Chondrocyte (in vitro differentiated cells): Measurements from ENCODE around the gene ADM2. TPM values are rescaled to one million over a fixed set of nuclear protein-coding genes. Genes with fewer than 3 reads are reported as not detected.

Source experiments
- DNase-seq: peaks from one replicate; pipeline ENCODE4 v3.0.0; 2021; ENCODE audit warnings: mixed read lengths, low spot score
- H3K27ac Mint-ChIP-seq: one replicate; pipeline ENCODE4 v1.8.0; 2021; ENCODE audit warnings: mild to moderate bottlenecking, moderate library complexity, mixed read lengths; ENCODE audit not compliant: unreplicated experiment
- H3K27me3 Mint-ChIP-seq: 2 replicates; pipeline ENCODE4 v1.8.0; 2021; ENCODE audit warnings: low read depth, mixed read lengths
- H3K36me3 Mint-ChIP-seq: 2 replicates; pipeline ENCODE4 v1.8.0; 2021; ENCODE audit warnings: low read depth, mixed read lengths
- H3K4me1 Mint-ChIP-seq: 2 replicates; pipeline ENCODE4 v1.8.0; 2021; ENCODE audit warnings: low read depth, mild to moderate bottlenecking, mixed read lengths
- H3K4me3 Mint-ChIP-seq: one replicate; pipeline ENCODE4 v1.8.0; 2021; ENCODE audit warnings: mild to moderate bottlenecking, moderate library complexity, mixed read lengths; ENCODE audit not compliant: unreplicated experiment
- H3K9me3 Mint-ChIP-seq: 2 replicates; pipeline ENCODE4 v1.8.0; 2021; ENCODE audit warnings: low read depth, mixed read lengths
- CTCF ChIP-seq: fragments of 200-600 bp; sonication (generic); IDR thresholded peaks from 2 replicates; pipeline ENCODE4 v1.5.0; 2021; ENCODE audit warnings: antibody characterized with exemption, mild to moderate bottlenecking, moderate library complexity
- total RNA-seq: library from RNA; stranded (reverse); gene quantifications from 3 replicates; pipeline ENCODE4 v1.2.1, GENCODE V29; 2021

Gene ADM2
- total RNA-seq, 1 donor from 2014 or later = 46.5 TPM

GRCh38 chr22:50439314-50439870 is 42.0 kb upstream of the ADM2 start:
- no peak overlapping the region for H3K4me3 Mint-ChIP-seq
- peaks cover 6% of the 10 kb centered on the region for H3K36me3 Mint-ChIP-seq
- no peak for TF ChIP-seq CTCF
- peaks cover 2% of the 10 kb centered on the region for H3K4me1 Mint-ChIP-seq
- no peak overlapping the region for H3K27ac Mint-ChIP-seq
- no peaks in the 10 kb centered on the region for H3K9me3 Mint-ChIP-seq
- peak; percentile 90 for DNase-seq
- H3K27me3 Mint-ChIP-seq = no peaks in the 10 kb centered on the region

- no peak for TF ChIP-seq CTCF
- DNase-seq = peak; percentile 77
- H3K27me3 Mint-ChIP-seq = no peaks in the 10 kb centered on the region
- no peak overlapping the region for H3K4me3 Mint-ChIP-seq
- H3K27ac Mint-ChIP-seq = no peak overlapping the region
- H3K9me3 Mint-ChIP-seq = no peaks in the 10 kb centered on the region
- peaks cover 6% of the 10 kb centered on the region for H3K36me3 Mint-ChIP-seq
- peaks cover 7% of the 10 kb centered on the region for H3K4me1 Mint-ChIP-seq
These were observed 41.4 kb upstream of the ADM2 start for GRCh38 chr22:50439871-50440331.

- Mint-ChIP-seq H3K9me3 (no peaks in the 10 kb centered on the region), H3K27me3 (no peaks in the 10 kb centered on the region), H3K4me3 (no peak overlapping the region), H3K27ac (no peak overlapping the region), H3K4me1 (peaks cover 15% of the 10 kb centered on the region), H3K36me3 (peaks cover 3% of the 10 kb centered on the region)
- DNase-seq = no peak
- no peak for TF ChIP-seq CTCF
These were observed 40.6 kb upstream of the ADM2 start for GRCh38 chr22:50440544-50441249.

- no peaks in the 10 kb centered on the region for H3K9me3 Mint-ChIP-seq
- no peak overlapping the region for H3K4me3 Mint-ChIP-seq
- H3K36me3 Mint-ChIP-seq = peaks cover 3% of the 10 kb centered on the region
- DNase-seq = peak; percentile 86
- no peak overlapping the region for H3K27ac Mint-ChIP-seq
- H3K4me1 Mint-ChIP-seq = peaks cover 17% of the 10 kb centered on the region
- TF ChIP-seq CTCF = no peak
- H3K27me3 Mint-ChIP-seq = no peaks in the 10 kb centered on the region
These were observed 39.8 kb upstream of the ADM2 start for GRCh38 chr22:50441428-50441993.

- Mint-ChIP-seq H3K27me3 (no peaks in the 10 kb centered on the region), H3K36me3 (peaks cover 5% of the 10 kb centered on the region), H3K27ac (peak overlapping the region; percentile 17), H3K4me1 (peaks cover 17% of the 10 kb centered on the region), H3K4me3 (no peak overlapping the region), H3K9me3 (no peaks in the 10 kb centered on the region)
- DNase-seq = no peak
- TF ChIP-seq CTCF = no peak
These were observed 38.1 kb upstream of the ADM2 start for GRCh38 chr22:50443197-50443596.
